ENCODE results near the gene TYMP.

The TYMP gene

GRCh38 chr22:50569041-50569459, 39.2 kb upstream of the TYMP start:
- Histone ChIP-seq H3K36me3 (ENCODE audit: control insufficient read depth in 2 of 2, insufficient read depth in 1 of 2, low read length in 2 of 2) (peaks cover 34 to 67% of the 10 kb centered on the region in 2 experiments), H3K4me1 (ENCODE audit: control insufficient read depth, insufficient read depth, low read length) (no peaks in the 10 kb centered on the region), H3K4me3 (ENCODE audit: low read depth, low read length) (no peak overlapping the region), H3K27ac (ENCODE audit: extremely low read depth, low read depth, low read length) (no peak overlapping the region), H3K9me3 (ENCODE audit: control insufficient read depth, insufficient read depth, low read depth, low read length) (no peaks in the 10 kb centered on the region)
- CTCF ChIA-PET = interaction anchor here (0.6 to 0.9 kb wide), 3 partner anchors 10 to 787 kb away, joined by 3 to 5 read pairs (median 3); no protein-coding TSS in a partner anchor
- POLR2A ChIA-PET = interaction anchor here (1.8 kb wide), 1 partner anchor 44 kb away, joined by 8 read pairs; the partner anchor contains the start of gene SCO2
- no peak for TF ChIP-seq ZNF704 (tag by site-specific recombination; IDR thresholded peaks at IDR 0.05)
- no peak for TF ChIP-seq ZBTB26 (tag by site-specific recombination; optimal IDR thresholded peaks at IDR 0.05)
- no peak for TF ChIP-seq ZNF121 (tag by site-specific recombination; IDR thresholded peaks at IDR 0.05)
- TF ChIP-seq MYNN (tag by site-specific recombination; IDR thresholded peaks at IDR 0.05; ENCODE audit: borderline replicate concordance) = no peak
- TF ChIP-seq ZNF157 (tag by site-specific recombination; IDR thresholded peaks at IDR 0.05) = no peak
- TF ChIP-seq ZNF48 (tag by site-specific recombination; IDR thresholded peaks at IDR 0.05) = no peak
- TF ChIP-seq ZBTB21 (tag by site-specific recombination; IDR thresholded peaks at IDR 0.05) = no peak
- no peak for TF ChIP-seq ZFHX2 (tag by site-specific recombination; conservative IDR thresholded peaks at IDR 0.05)
- no peak for TF ChIP-seq RBAK (tag by site-specific recombination; IDR thresholded peaks at IDR 0.05)
- no peak for TF ChIP-seq HOXA7 (CRISPR knock-in tag; IDR thresholded peaks at IDR 0.05; ENCODE audit: borderline replicate concordance)
- TF ChIP-seq, protein P1, sequence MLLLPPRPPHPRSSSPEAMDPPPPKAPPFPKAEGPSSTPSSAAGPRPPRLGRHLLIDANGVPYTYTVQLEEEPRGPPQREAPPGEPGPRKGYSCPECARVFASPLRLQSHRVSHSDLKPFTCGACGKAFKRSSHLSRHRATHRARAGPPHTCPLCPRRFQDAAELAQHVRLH (tag by site-specific recombination; IDR thresholded peaks at IDR 0.05) = no peak
- no peak for TF ChIP-seq ZNF24 (tag by site-specific recombination; IDR thresholded peaks at IDR 0.05)
- no peak for TF ChIP-seq ZNF302 (tag by site-specific recombination; IDR thresholded peaks at IDR 0.05; ENCODE audit: low read depth)
- TF ChIP-seq ZNF19 (tag by site-specific recombination; IDR thresholded peaks at IDR 0.05; ENCODE audit: low read depth) = no peak
- no peak for TF ChIP-seq ZFP3 (tag by site-specific recombination; IDR thresholded peaks at IDR 0.05; ENCODE audit: low read depth)
- TF ChIP-seq, protein P2, sequence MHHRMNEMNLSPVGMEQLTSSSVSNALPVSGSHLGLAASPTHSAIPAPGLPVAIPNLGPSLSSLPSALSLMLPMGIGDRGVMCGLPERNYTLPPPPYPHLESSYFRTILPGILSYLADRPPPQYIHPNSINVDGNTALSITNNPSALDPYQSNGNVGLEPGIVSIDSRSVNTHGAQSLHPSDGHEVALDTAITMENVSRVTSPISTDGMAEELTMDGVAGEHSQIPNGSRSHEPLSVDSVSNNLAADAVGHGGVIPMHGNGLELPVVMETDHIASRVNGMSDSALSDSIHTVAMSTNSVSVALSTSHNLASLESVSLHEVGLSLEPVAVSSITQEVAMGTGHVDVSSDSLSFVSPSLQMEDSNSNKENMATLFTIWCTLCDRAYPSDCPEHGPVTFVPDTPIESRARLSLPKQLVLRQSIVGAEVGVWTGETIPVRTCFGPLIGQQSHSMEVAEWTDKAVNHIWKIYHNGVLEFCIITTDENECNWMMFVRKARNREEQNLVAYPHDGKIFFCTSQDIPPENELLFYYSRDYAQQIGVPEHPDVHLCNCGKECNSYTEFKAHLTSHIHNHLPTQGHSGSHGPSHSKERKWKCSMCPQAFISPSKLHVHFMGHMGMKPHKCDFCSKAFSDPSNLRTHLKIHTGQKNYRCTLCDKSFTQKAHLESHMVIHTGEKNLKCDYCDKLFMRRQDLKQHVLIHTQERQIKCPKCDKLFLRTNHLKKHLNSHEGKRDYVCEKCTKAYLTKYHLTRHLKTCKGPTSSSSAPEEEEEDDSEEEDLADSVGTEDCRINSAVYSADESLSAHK (tag by site-specific recombination; IDR thresholded peaks at IDR 0.05) = no peak
- no peak for TF ChIP-seq ZNF311 (tag by site-specific recombination; IDR thresholded peaks at IDR 0.05; ENCODE audit: borderline replicate concordance)
- TF ChIP-seq ZNF660 (tag by site-specific recombination; IDR thresholded peaks at IDR 0.05) = no peak

- Histone ChIP-seq H3K4me1 (ENCODE audit: control insufficient read depth, insufficient read depth, low read length) (no peaks in the 10 kb centered on the region), H3K4me3 (ENCODE audit: low read depth, low read length) (no peak overlapping the region), H3K9me3 (ENCODE audit: control insufficient read depth, insufficient read depth, low read depth, low read length) (no peaks in the 10 kb centered on the region), H3K27ac (ENCODE audit: extremely low read depth, low read depth, low read length) (no peak overlapping the region), H3K36me3 (ENCODE audit: control insufficient read depth in 2 of 2, insufficient read depth in 1 of 2, low read length in 2 of 2) (peaks cover 34 to 63% of the 10 kb centered on the region in 2 experiments)
- POLR2A ChIA-PET = interaction anchor here (1.8 kb wide), 1 partner anchor 43 kb away, joined by 8 read pairs; the partner anchor contains the start of gene SCO2
- CTCF ChIA-PET = interaction anchor here (0.7 kb wide), 1 partner anchor 786 kb away, joined by 5 read pairs; no protein-coding TSS in a partner anchor
- TF ChIP-seq SP3 (tag by site-specific recombination; IDR thresholded peaks at IDR 0.05) (no peak), SCRT2 (tag by site-specific recombination; IDR thresholded peaks at IDR 0.05) (no peak), ZNF48 (tag by site-specific recombination; IDR thresholded peaks at IDR 0.05) (no peak), ZNF169 (tag by site-specific recombination; IDR thresholded peaks at IDR 0.05) (no peak), BCL11B (tag by site-specific recombination; IDR thresholded peaks at IDR 0.05; ENCODE audit: low read depth) (no peak), ZEB2 (tag by site-specific recombination; IDR thresholded peaks at IDR 0.05) (no peak), ZNF214 (tag by site-specific recombination; IDR thresholded peaks at IDR 0.05; ENCODE audit: borderline replicate concordance) (no peak), ZNF335 (tag by site-specific recombination; conservative IDR thresholded peaks at IDR 0.05) (no peak), ZNF670 (tag by site-specific recombination; IDR thresholded peaks at IDR 0.05; ENCODE audit: low read depth) (no peak)
- TF ChIP-seq, protein P3, sequence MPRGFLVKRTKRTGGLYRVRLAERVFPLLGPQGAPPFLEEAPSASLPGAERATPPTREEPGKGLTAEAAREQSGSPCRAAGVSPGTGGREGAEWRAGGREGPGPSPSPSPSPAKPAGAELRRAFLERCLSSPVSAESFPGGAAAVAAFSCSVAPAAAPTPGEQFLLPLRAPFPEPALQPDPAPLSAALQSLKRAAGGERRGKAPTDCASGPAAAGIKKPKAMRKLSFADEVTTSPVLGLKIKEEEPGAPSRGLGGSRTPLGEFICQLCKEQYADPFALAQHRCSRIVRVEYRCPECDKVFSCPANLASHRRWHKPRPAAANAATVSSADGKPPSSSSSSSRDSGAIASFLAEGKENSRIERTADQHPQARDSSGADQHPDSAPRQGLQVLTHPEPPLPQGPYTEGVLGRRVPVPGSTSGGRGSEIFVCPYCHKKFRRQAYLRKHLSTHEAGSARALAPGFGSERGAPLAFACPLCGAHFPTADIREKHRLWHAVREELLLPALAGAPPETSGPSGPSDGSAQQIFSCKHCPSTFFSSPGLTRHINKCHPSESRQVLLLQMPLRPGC (tag by site-specific recombination; IDR thresholded peaks at IDR 0.05) = no peak
Observed at GRCh38 chr22:50568626-50569025, 38.8 kb upstream of the TYMP start.
